ENCODE results near the gene TAF1C.
"Not testable (repeated sequence)": the region's sequence is repeated elsewhere in the genome, so short reads cannot be mapped to it uniquely, and the experiment has no call there.

- TF ChIP-seq CEBPZ (IDR thresholded peaks at IDR 0.05; ENCODE audit: borderline replicate concordance, low read depth, low read length); MYC (IDR thresholded peaks at IDR 0.05; ENCODE audit: low read depth, low read length); MYC (CRISPR knock-in tag; IDR thresholded peaks at IDR 0.05; ENCODE audit: borderline replicate concordance, low read depth); CTCF (IDR thresholded peaks at IDR 0.05 in 2 of 3, conservative IDR thresholded peaks at IDR 0.05 in 1 of 3; ENCODE audit: insufficient read depth in 2 of 3, low read depth in 1 of 3, low read length in 3 of 3); BHLHE40 (IDR thresholded peaks at IDR 0.05; ENCODE audit: low read length); ZKSCAN8 (CRISPR knock-in tag; IDR thresholded peaks at IDR 0.05); FUS (optimal IDR thresholded peaks at IDR 0.05; ENCODE audit: low read depth, low read length); TRIM24 (IDR thresholded peaks at IDR 0.05); STAT6 (CRISPR knock-in tag; IDR thresholded peaks at IDR 0.05): not testable (repeated sequence)
Observed at GRCh38 chr16:84205123-84205522, 18.3 kb upstream of the TAF1C start.
